ENCODE results near the gene SUGCT. TPM values are rescaled to one million over a fixed set of nuclear protein-coding genes. Genes with fewer than 3 reads are reported as not detected.

Gene SUGCT
- total RNA-seq, 2 experiments from 2014 or later: 0.95 to 1.2 TPM

- H3K27ac ChIP-seq (ENCODE audit: low read depth in 1 of 2, low read length in 2 of 2): no peak overlapping the region
- Mint-ChIP-seq H3K4me3 (no peak overlapping the region), H3K27me3 (no peaks in the 10 kb centered on the region), H3K27ac (no peak overlapping the region), H3K4me1 (ENCODE audit: low read depth) (no peaks in the 10 kb centered on the region), H3K36me3 (ENCODE audit: low read depth) (no peaks in the 10 kb centered on the region), H3K9me3 (peaks cover 2% of the 10 kb centered on the region)
- no peak overlapping the region for H3K4me3 ChIP-seq (ENCODE audit: low read length)
- TF ChIP-seq, protein P1, sequence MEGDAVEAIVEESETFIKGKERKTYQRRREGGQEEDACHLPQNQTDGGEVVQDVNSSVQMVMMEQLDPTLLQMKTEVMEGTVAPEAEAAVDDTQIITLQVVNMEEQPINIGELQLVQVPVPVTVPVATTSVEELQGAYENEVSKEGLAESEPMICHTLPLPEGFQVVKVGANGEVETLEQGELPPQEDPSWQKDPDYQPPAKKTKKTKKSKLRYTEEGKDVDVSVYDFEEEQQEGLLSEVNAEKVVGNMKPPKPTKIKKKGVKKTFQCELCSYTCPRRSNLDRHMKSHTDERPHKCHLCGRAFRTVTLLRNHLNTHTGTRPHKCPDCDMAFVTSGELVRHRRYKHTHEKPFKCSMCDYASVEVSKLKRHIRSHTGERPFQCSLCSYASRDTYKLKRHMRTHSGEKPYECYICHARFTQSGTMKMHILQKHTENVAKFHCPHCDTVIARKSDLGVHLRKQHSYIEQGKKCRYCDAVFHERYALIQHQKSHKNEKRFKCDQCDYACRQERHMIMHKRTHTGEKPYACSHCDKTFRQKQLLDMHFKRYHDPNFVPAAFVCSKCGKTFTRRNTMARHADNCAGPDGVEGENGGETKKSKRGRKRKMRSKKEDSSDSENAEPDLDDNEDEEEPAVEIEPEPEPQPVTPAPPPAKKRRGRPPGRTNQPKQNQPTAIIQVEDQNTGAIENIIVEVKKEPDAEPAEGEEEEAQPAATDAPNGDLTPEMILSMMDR (IDR thresholded peaks at IDR 0.05): no peak
- no peak for DNase-seq
- CTCF ChIA-PET: no interaction called here
- POLR2A ChIA-PET: no interaction called here
- intact Hi-C loops (cut with DNase I, micrococcal nuclease): no loop called here
- no peaks in the 10 kb centered on the region for H3K36me3 ChIP-seq (ENCODE audit: insufficient read depth, low read length)
- H3K4me1 ChIP-seq (ENCODE audit: insufficient read depth, low read length): no peaks in the 10 kb centered on the region
- ATAC-seq (ENCODE audit: poor library complexity): no peak
- H3K27me3 ChIP-seq (ENCODE audit: control insufficient read depth in 1 of 2, insufficient read depth in 2 of 2, low read length in 2 of 2): no peaks in the 10 kb centered on the region
- peaks cover 0 to 4% of the 10 kb centered on the region in 2 experiments for H3K9me3 ChIP-seq (ENCODE audit: control insufficient read depth in 1 of 2, insufficient read depth in 1 of 2, low read length in 2 of 2)
Observed at GRCh38 chr7:40851001-40851400, 716.2 kb downstream of the SUGCT start.

DNA sequence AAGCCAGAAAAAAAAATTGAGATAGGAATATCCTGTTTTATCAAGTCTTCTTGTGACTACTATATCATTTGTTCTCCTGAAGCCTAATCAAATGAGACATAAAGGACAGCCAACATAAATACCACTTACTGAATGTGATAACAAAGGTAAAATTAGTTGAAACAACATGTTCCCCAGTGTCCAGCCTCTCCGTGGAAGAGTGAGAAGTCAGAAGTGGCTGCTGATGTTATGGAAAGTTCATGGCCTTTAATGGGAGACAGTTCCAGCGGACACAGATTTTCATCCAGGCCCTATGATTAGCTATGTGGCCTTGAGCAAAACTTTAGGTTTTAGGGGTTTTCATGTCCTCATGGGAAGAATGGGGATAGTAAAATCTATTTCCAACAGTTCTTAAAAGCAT, 724.3 kb downstream of the SUGCT start:
- Histone ChIP-seq H3K27ac (ENCODE audit: low read depth in 1 of 2, low read length in 2 of 2) (no peak overlapping the region), H3K36me3 (ENCODE audit: insufficient read depth, low read length) (no peaks in the 10 kb centered on the region), H3K27me3 (ENCODE audit: control insufficient read depth in 1 of 2, insufficient read depth in 2 of 2, low read length in 2 of 2) (no peaks in the 10 kb centered on the region), H3K9me3 (ENCODE audit: control insufficient read depth in 1 of 2, insufficient read depth in 1 of 2, low read length in 2 of 2) (peaks cover 0 to 8% of the 10 kb centered on the region in 2 experiments), H3K4me1 (ENCODE audit: insufficient read depth, low read length) (no peaks in the 10 kb centered on the region), H3K4me3 (ENCODE audit: low read length) (no peak overlapping the region)
- ChIA-PET POLR2A (no interaction called here), CTCF (no interaction called here)
- DNase-seq (no peak), ATAC-seq (ENCODE audit: poor library complexity) (no peak)
- TF ChIP-seq, protein P1 (IDR thresholded peaks at IDR 0.05): no peak
- no peak overlapping the region for H3K27ac Mint-ChIP-seq
- intact Hi-C loops (cut with DNase I, micrococcal nuclease): no loop called here
- H3K36me3 Mint-ChIP-seq (ENCODE audit: low read depth): no peaks in the 10 kb centered on the region
- no peak overlapping the region for H3K4me3 Mint-ChIP-seq
- peaks cover 2% of the 10 kb centered on the region for H3K9me3 Mint-ChIP-seq
- no peaks in the 10 kb centered on the region for H3K4me1 Mint-ChIP-seq (ENCODE audit: low read depth)
- no peaks in the 10 kb centered on the region for H3K27me3 Mint-ChIP-seq

DNA sequence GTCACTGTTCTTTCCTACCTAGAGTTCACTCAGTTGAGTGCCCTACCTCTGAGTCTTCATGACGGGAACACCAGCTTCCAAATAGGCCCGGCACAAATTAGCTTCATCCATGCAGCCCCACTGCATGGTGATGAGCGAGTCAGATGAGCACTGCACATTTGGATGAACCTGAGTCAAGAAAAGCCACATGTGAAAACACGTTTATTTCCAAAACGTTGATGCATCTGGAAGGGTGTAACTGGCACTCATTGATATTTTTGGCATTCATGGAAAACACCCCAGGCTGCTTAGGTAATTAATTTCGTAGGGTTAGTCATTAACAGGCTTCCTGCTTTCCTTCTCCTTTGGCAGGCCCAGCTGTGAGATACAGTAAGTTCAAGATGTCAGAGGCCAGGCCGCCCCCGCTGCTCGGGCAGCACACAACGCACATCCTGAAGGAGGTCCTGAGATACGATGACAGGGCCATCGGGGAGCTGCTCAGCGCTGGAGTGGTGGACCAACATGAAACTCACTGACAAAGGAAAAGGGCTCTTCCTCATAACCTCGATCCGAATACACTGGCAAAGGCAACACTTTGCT, 725.2 kb downstream of the SUGCT start:
- ATAC-seq (ENCODE audit: poor library complexity): no peak
- POLR2A ChIA-PET: no interaction called here
- Mint-ChIP-seq H3K9me3 (peaks cover 4% of the 10 kb centered on the region), H3K36me3 (ENCODE audit: low read depth) (no peaks in the 10 kb centered on the region), H3K27me3 (no peaks in the 10 kb centered on the region), H3K4me3 (no peak overlapping the region), H3K27ac (no peak overlapping the region), H3K4me1 (ENCODE audit: low read depth) (no peaks in the 10 kb centered on the region)
- TF ChIP-seq, protein P1 (IDR thresholded peaks at IDR 0.05): no peak
- Histone ChIP-seq H3K4me1 (ENCODE audit: insufficient read depth, low read length) (no peaks in the 10 kb centered on the region), H3K9me3 (ENCODE audit: control insufficient read depth in 1 of 2, insufficient read depth in 1 of 2, low read length in 2 of 2) (peaks cover 0 to 12% of the 10 kb centered on the region in 2 experiments), H3K27ac (ENCODE audit: low read depth in 1 of 2, low read length in 2 of 2) (no peak overlapping the region), H3K4me3 (ENCODE audit: low read length) (no peak overlapping the region), H3K27me3 (ENCODE audit: control insufficient read depth in 1 of 2, insufficient read depth in 2 of 2, low read length in 2 of 2) (no peaks in the 10 kb centered on the region), H3K36me3 (ENCODE audit: insufficient read depth, low read length) (no peaks in the 10 kb centered on the region)
- intact Hi-C loops (cut with DNase I, micrococcal nuclease): no loop called here
- no peak for DNase-seq
- CTCF ChIA-PET: no interaction called here
